CD4-positive, CD25-positive, alpha-beta regulatory T cell (primary cell): ENCODE data around the gene ZNF77. TPM values are rescaled to one million over a fixed set of nuclear protein-coding genes. Genes with fewer than 3 reads are reported as not detected.
"Not testable (repeated sequence)": the region's sequence is repeated elsewhere in the genome, so short reads cannot be mapped to it uniquely, and the experiment has no call there.

Experiments used
- ATAC-seq, 2 donors: fragments of 150-1000 bp; cut with Tn5 transposase; one replicate each; pipeline ENCODE4 v1.10.0; 2021; ENCODE audit warnings: low read depth in 2 of 2, moderate number of reproducible peaks in 2 of 2, moderate library complexity in 1 of 2
- DNase-seq, 3 donors: peaks; one replicate each; pipeline versions ENCODE4 v3.0.0 to v3.0.0-alpha.2; 2012 to 2022; ENCODE audit warnings: mixed read lengths in 1 of 3
- H3K27ac ChIP-seq: one replicate; pipeline ENCODE4 v1.7.0; 2013; ENCODE audit warnings: mild to moderate bottlenecking, low read length; ENCODE audit not compliant: insufficient read depth, poor library complexity, severe bottlenecking
- H3K27me3 ChIP-seq: one replicate; pipeline ENCODE4 v1.7.0; 2013; ENCODE audit warnings: low read length; ENCODE audit not compliant: control insufficient read depth, insufficient read depth
- H3K36me3 ChIP-seq: one replicate; pipeline ENCODE4 v1.7.0; 2013; ENCODE audit warnings: mild to moderate bottlenecking, low read length, moderate library complexity; ENCODE audit not compliant: control insufficient read depth, insufficient read depth
- H3K4me1 ChIP-seq: 2 replicates; pipeline ENCODE4 v1.7.0; 2013; ENCODE audit warnings: mild to moderate bottlenecking, low read length; ENCODE audit not compliant: insufficient read depth, control insufficient read depth, poor library complexity, severe bottlenecking
- H3K4me3 ChIP-seq: one replicate; pipeline ENCODE4 v1.7.0; 2013; ENCODE audit warnings: low read depth, mild to moderate bottlenecking, low read length, moderate library complexity
- H3K9me3 ChIP-seq, 2 experiments: 1 replicate in 1 of 2; 2 replicates in 1 of 2; pipeline ENCODE4 v1.7.0; 2013; ENCODE audit warnings: low read length in 2 of 2, mild to moderate bottlenecking in 1 of 2, moderate library complexity in 1 of 2; ENCODE audit not compliant: control insufficient read depth in 2 of 2
- H3K27ac Mint-ChIP-seq, 3 donors: one replicate each; pipeline ENCODE4 v1.8.0; 2020 to 2022; ENCODE audit warnings: mild to moderate bottlenecking in 3 of 3, mixed read lengths in 3 of 3, moderate library complexity in 2 of 3
- H3K27me3 Mint-ChIP-seq: one replicate; pipeline ENCODE4 v1.8.0; 2022; ENCODE audit warnings: mild to moderate bottlenecking, mixed read lengths
- H3K36me3 Mint-ChIP-seq: one replicate; pipeline ENCODE4 v1.8.0; 2020; ENCODE audit warnings: mixed read lengths
- H3K4me1 Mint-ChIP-seq, 4 donors: one replicate each; pipeline ENCODE4 v1.8.0; 2020 to 2022; ENCODE audit warnings: mixed read lengths in 4 of 4, mild to moderate bottlenecking in 1 of 4
- H3K4me3 Mint-ChIP-seq, 4 donors: one replicate each; pipeline ENCODE4 v1.8.0; 2020 to 2022; ENCODE audit warnings: mild to moderate bottlenecking in 4 of 4, mixed read lengths in 4 of 4, moderate library complexity in 3 of 4
- H3K9me3 Mint-ChIP-seq, 7 donors: one replicate each; pipeline ENCODE4 v1.8.0; 2020 to 2022; ENCODE audit warnings: mixed read lengths in 7 of 7, mild to moderate bottlenecking in 3 of 7, moderate library complexity in 2 of 7
- polyA plus RNA-seq, 4 donors: library from polyadenylated mRNA; unstranded; fragments of 300-500 nt; fragmentation: Illumina TruSeq; gene quantifications; one replicate each; pipeline ENCODE4 v1.2.3, GENCODE V29; 2021
- total RNA-seq: library from RNA; stranded (reverse); gene quantifications from one replicate; pipeline ENCODE4 v1.2.3, GENCODE V29; 2022

ZNF77 gene
- total and polyA plus RNA-seq, 5 donors from 2014 or later: 0.48 to 3.0 (median 2.4) TPM

DNA sequence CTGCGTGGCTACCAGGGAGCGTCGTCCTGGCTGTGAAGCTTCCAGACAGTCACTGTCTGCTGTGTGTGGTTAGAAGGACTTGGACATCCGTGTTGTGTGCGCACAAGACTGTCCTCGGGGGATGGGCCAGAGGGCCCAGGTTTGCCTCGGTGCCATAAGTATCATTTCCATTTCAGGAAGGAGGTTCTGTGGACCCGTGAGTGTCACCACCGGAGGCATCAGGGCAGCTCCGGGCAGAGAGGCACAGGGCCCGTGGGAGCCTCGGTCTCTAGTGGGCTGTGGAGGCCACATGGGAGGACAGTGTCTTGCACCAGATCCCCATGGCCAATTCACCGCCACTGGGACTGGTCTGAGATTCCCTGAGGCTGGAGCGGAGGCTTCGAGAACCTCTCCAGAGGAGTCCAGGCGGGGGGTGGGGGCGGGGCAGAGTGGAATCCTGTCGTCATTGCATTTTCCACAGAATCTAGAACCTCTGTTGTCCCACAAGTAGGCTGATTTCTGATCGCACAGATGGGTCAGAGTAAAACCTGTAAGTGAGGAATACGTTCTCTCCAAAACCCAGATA, 38.1 kb downstream of the ZNF77 start:
- Histone ChIP-seq H3K4me1 (peaks cover 6% of the 10 kb centered on the region), H3K36me3 (no peaks in the 10 kb centered on the region), H3K4me3 (no peak overlapping the region), H3K9me3 (peaks cover 0 to 3% of the 10 kb centered on the region in 2 experiments), H3K27me3 (no peaks in the 10 kb centered on the region), H3K27ac (no peak overlapping the region)
- Mint-ChIP-seq H3K4me3 (no peak overlapping the region), H3K9me3 (peaks cover 0 to 3% (median 0%) of the 10 kb centered on the region in 7 donors), H3K27ac (no peak overlapping the region), H3K4me1 (peaks cover 15 to 44% (median 22%) of the 10 kb centered on the region in 4 donors), H3K36me3 (peaks cover 11% of the 10 kb centered on the region), H3K27me3 (no peaks in the 10 kb centered on the region)
- ATAC-seq (no peak), DNase-seq (no peak)

DNA sequence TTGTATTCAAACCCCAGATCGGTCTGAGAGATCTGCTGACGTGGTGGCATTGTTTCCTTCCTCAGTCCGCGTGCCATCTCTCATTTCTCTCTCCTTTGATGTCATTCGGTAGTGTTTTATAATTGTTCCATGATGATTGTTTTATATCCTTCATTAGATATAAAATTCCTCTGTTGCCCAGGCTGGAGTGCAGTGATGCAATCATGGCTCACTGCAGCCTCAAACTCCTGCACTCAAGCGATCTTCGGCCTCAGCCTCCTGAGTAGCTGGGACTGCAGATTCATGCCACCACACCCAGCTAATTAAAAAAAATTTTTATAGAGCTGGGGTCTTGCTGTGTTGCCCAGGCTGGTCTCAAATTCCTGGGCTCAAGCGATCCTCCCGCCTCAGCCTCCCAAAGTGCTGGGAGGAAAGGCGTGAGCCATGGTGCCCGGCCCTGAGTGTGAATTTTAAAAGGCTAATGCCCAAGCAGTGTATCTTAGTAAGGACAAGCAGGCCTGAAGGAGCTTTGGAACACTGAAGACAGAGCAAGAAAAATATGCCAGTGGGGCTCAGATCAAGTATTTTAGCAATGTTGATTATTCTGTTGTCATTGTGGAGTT, 38.8 kb downstream of the ZNF77 start:
- no peaks in the 10 kb centered on the region for H3K27me3 ChIP-seq
- peaks cover 13% of the 10 kb centered on the region for H3K4me1 ChIP-seq
- H3K9me3 ChIP-seq: no peaks in the 10 kb centered on the region
- H3K36me3 ChIP-seq: no peaks in the 10 kb centered on the region
- Mint-ChIP-seq H3K27me3 (no peaks in the 10 kb centered on the region), H3K27ac (peak overlapping the region in 1 of 3 donors; percentile 74), H3K4me3 (no peak overlapping the region), H3K36me3 (peaks cover 7% of the 10 kb centered on the region), H3K4me1 (peaks cover 15 to 44% (median 25%) of the 10 kb centered on the region in 4 donors), H3K9me3 (peaks cover 0 to 3% (median 0%) of the 10 kb centered on the region in 7 donors)
- H3K27ac ChIP-seq: no peak overlapping the region
- H3K4me3 ChIP-seq: no peak overlapping the region
- DNase-seq: no peak
- no peak for ATAC-seq

GRCh38 chr19:2903326-2903725, 41.4 kb downstream of the ZNF77 start:
- H3K9me3 Mint-ChIP-seq, H3K9me3 ChIP-seq, H3K27me3 Mint-ChIP-seq, H3K27me3 ChIP-seq, H3K36me3 Mint-ChIP-seq, ATAC-seq, H3K27ac ChIP-seq, H3K36me3 ChIP-seq, H3K4me3 ChIP-seq, DNase-seq, H3K27ac Mint-ChIP-seq: not testable (repeated sequence)
- Mint-ChIP-seq H3K4me1 (peaks cover 10 to 42% (median 25%) of the 10 kb centered on the region in 4 donors), H3K4me3 (peak overlapping the region in 1 of 4 donors; percentile 7)
- peaks cover 22% of the 10 kb centered on the region for H3K4me1 ChIP-seq

- no peaks in the 10 kb centered on the region for H3K36me3 ChIP-seq
- H3K4me3 ChIP-seq: no peak overlapping the region
- peaks cover 22% of the 10 kb centered on the region for H3K4me1 ChIP-seq
- peaks cover 10 to 38% (median 25%) of the 10 kb centered on the region in 4 donors for H3K4me1 Mint-ChIP-seq
- H3K27ac Mint-ChIP-seq: no peak overlapping the region
- no peak for ATAC-seq
- peaks cover 0 to under 1% (median 0%) of the 10 kb centered on the region in 7 donors for H3K9me3 Mint-ChIP-seq
- H3K27me3 Mint-ChIP-seq: peaks cover 3% of the 10 kb centered on the region
- peak overlapping the region; percentile 15 to 96 (median 78) for H3K4me3 Mint-ChIP-seq
- H3K36me3 Mint-ChIP-seq: peaks cover 7% of the 10 kb centered on the region
- no peaks in the 10 kb centered on the region for H3K9me3 ChIP-seq
- no peak for DNase-seq
- H3K27ac ChIP-seq: no peak overlapping the region
- H3K27me3 ChIP-seq: no peaks in the 10 kb centered on the region
These were observed 42.1 kb downstream of the ZNF77 start for GRCh38 chr19:2902590-2903218.

- Histone ChIP-seq H3K9me3 (peaks cover 0 to 5% of the 10 kb centered on the region in 2 experiments), H3K4me1 (peaks cover 22% of the 10 kb centered on the region), H3K4me3 (peak within 1 kb of the TSS; percentile 52), H3K27me3 (no peaks in the 10 kb centered on the region), H3K27ac (peak within 1 kb of the TSS; percentile 29), H3K36me3 (no peaks in the 10 kb centered on the region)
- Mint-ChIP-seq H3K4me1 (peaks cover 5 to 29% (median 18%) of the 10 kb centered on the region in 4 donors), H3K27me3 (peaks cover 6% of the 10 kb centered on the region), H3K4me3 (peak within 1 kb of the TSS; percentile 87 to 98 (median 96)), H3K36me3 (peaks cover 4% of the 10 kb centered on the region), H3K9me3 (peaks cover 0 to 15% (median 2%) of the 10 kb centered on the region in 7 donors), H3K27ac (peak within 1 kb of the TSS; percentile 86 to 97 (median 89))
- peak; percentile 97 to 98 for ATAC-seq
- peak; percentile 96 to 99 (median 98) for DNase-seq
These were observed 44.2 kb downstream of the ZNF77 start, which contains the start of gene ZNF57 for GRCh38 chr19:2900296-2901252. Gene ZNF57 (plus strand): TSS chr19:2900928. CDS start chr19:2901046, 118 bp downstream.

GRCh38 chr19:2896694-2897093, 48.1 kb downstream of the ZNF77 start:
- Histone ChIP-seq H3K36me3 (no peaks in the 10 kb centered on the region), H3K27me3 (no peaks in the 10 kb centered on the region), H3K4me3 (no peak overlapping the region), H3K4me1 (peaks cover 16% of the 10 kb centered on the region), H3K9me3 (peaks cover 0 to 5% of the 10 kb centered on the region in 2 experiments), H3K27ac (no peak overlapping the region)
- peaks cover 11% of the 10 kb centered on the region for H3K27me3 Mint-ChIP-seq
- no peak overlapping the region for H3K4me3 Mint-ChIP-seq
- ATAC-seq (no peak), DNase-seq (no peak)
- H3K4me1 Mint-ChIP-seq: peaks cover 0 to 10% (median 7%) of the 10 kb centered on the region in 4 donors
- H3K9me3 Mint-ChIP-seq: peaks cover 0 to 19% (median 2%) of the 10 kb centered on the region in 7 donors
- no peak overlapping the region for H3K27ac Mint-ChIP-seq
- peaks cover 4% of the 10 kb centered on the region for H3K36me3 Mint-ChIP-seq

DNA sequence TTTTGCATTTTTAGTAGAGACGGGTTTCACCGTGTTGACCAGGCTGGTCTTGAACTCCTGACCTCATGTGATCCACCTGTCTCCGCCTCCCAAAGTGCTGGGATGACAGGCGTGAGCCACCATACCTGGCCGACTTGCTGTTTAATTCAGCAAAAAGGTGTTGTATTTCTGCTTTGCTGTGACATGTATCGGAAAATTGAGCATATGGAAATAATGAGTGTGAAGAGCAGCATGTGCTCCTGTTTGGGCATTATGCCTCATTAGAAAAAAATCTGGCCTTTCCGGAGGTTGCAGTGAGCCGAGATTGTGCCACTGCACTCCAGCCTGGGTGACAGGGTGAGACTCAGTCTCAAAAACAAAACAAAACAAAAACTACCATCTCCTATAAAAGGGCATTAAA, 54.2 kb downstream of the ZNF77 start:
- not testable (repeated sequence) for H3K4me3 ChIP-seq, H3K9me3 ChIP-seq, H3K27me3 Mint-ChIP-seq, H3K4me1 ChIP-seq, H3K27me3 ChIP-seq, H3K36me3 Mint-ChIP-seq, DNase-seq, H3K36me3 ChIP-seq, H3K4me3 Mint-ChIP-seq, H3K27ac ChIP-seq, ATAC-seq, H3K27ac Mint-ChIP-seq, H3K9me3 Mint-ChIP-seq, H3K4me1 Mint-ChIP-seq
